Erythroblast (primary cell): ENCODE results near the gene ZIM2.

Experiments used
- GATA1 ChIP-seq: IDR thresholded peaks from 2 replicates; pipeline ENCODE4 v1.6.1; 2011; ENCODE audit warnings: low read depth, mild to moderate bottlenecking, control low read depth, low read length, moderate library complexity
- POLR2A ChIP-seq: IDR thresholded peaks from 2 replicates; pipeline ENCODE4 v1.6.1; 2011; ENCODE audit warnings: mild to moderate bottlenecking, low read length

DNA sequence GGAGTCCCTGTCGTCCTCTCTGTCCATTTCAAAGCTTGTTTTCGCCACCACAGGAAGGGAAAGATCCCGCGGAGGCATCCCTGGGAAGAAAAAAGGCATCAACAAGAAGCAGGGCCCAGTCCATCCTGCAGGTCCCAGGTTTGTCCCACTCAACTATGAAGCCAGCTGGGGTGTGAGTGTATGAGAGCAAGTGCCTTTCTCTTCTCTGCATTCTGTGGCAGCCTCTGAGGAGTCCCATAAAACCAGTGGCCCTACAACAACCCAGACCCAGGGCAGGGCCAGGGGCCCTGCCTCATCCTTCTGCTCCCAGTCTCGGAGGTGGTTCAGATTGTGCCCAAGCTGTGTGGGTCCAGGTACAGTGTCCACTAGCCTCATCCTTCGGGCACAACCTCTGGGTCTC lies 18.9 kb downstream of the ZIM2 start:
- TF ChIP-seq POLR2A: no peak
- no peak for TF ChIP-seq GATA1
